Stomach (tissue), 4 donors: Measurements from ENCODE around the gene MYO5C.

Experiments used
- CTCF ChIP-seq, 7 experiments: fragments of 450-650 bp in 4 of 7; fragments of 200-600 bp in 3 of 7; sonication (generic) in 3 of 7; IDR thresholded peaks; one replicate each; pipeline ENCODE4 v1.5.1; 2016 to 2019; ENCODE audit warnings: antibody characterized with exemption in 7 of 7, control low read depth in 2 of 7, mild to moderate bottlenecking in 1 of 7
- EP300 ChIP-seq: sonication (generic); formaldehyde crosslinking; IDR thresholded peaks from one replicate; pipeline ENCODE4 v1.6.1; 2017; ENCODE audit warnings: antibody characterized with exemption
- POLR2A ChIP-seq, 4 donors: fragments of 450-650 bp; IDR thresholded peaks; one replicate each; pipeline ENCODE4 v1.6.1; 2016; ENCODE audit warnings: antibody characterized with exemption in 4 of 4, control low read depth in 2 of 4, mild to moderate bottlenecking in 1 of 4, moderate library complexity in 1 of 4
- POLR2AphosphoS5 ChIP-seq, 3 donors: sonication (generic); formaldehyde crosslinking; IDR thresholded peaks; one replicate each; pipeline ENCODE4 v1.6.1; 2016; ENCODE audit warnings: antibody characterized with exemption in 3 of 3

DNA sequence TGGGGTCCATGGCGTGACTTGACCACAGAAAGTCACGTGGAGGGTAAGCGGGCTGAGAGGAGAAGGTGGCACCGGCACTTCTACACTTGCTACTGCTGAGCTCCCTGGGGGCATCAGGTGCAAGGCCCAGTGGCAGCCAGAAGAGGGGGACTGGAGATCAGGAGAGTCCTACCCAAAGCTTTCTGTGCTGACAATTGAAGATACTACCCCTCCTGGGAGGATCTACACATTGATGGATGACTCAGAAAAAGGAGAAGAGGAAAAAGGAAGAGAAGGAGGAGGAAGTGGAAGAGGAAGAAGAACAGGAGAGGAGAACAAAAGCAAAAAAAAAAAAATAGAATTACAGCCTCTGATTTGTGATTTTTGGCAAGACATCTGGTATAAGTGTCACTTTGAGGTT, 41.2 kb downstream of the MYO5C start:
- TF ChIP-seq POLR2AphosphoS5 (IDR thresholded peaks at IDR 0.05) (no peak), POLR2A (IDR thresholded peaks at IDR 0.05) (no peak), CTCF (IDR thresholded peaks at IDR 0.05) (no peak), EP300 (no peak)
